Ovary (tissue), 3 donors: ENCODE results near the gene OR2S2.

ENCODE experiments used
- EP300 ChIP-seq: sonication (generic); formaldehyde crosslinking; IDR thresholded peaks from one replicate; pipeline ENCODE4 v1.6.1; 2017; ENCODE audit warnings: antibody characterized with exemption
- POLR2A ChIP-seq: fragments of 450-650 bp; IDR thresholded peaks from one replicate; pipeline ENCODE4 v1.6.1; 2017; ENCODE audit warnings: antibody characterized with exemption, mild to moderate bottlenecking, moderate library complexity
- TF ChIP-seq, protein P1 (sequence below), 3 donors: fragments of 450-650 bp in 2 of 3; fragments of 200-600 bp in 1 of 3; IDR thresholded peaks; one replicate each; pipeline versions ENCODE4 v1.5.1 to v1.8.0; 2016 to 2022; ENCODE audit warnings: antibody characterized with exemption in 3 of 3, mild to moderate bottlenecking in 1 of 3
- donor health status: DM: no; HTN: no; CAD: no.

DNA sequence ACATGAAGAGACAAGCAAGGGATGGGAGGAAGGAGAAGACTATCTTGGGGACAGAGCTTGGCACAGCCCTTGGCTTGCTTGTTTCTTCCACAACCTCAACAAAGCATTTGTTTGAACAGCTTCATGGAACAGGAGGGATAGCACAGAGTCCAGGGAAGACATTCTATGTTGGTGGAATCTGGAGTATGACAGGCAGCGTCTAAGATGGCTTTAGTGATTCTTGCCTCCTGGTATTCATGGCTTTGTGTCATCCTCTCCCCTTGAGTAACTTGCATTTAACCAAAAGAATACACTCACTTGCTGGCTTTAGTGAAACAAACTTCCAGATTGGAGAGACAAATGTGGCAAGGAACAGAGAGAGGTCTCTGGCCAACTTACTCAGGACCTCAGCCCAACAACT, 47.9 kb upstream of the OR2S2 start:
- TF ChIP-seq, protein P1, sequence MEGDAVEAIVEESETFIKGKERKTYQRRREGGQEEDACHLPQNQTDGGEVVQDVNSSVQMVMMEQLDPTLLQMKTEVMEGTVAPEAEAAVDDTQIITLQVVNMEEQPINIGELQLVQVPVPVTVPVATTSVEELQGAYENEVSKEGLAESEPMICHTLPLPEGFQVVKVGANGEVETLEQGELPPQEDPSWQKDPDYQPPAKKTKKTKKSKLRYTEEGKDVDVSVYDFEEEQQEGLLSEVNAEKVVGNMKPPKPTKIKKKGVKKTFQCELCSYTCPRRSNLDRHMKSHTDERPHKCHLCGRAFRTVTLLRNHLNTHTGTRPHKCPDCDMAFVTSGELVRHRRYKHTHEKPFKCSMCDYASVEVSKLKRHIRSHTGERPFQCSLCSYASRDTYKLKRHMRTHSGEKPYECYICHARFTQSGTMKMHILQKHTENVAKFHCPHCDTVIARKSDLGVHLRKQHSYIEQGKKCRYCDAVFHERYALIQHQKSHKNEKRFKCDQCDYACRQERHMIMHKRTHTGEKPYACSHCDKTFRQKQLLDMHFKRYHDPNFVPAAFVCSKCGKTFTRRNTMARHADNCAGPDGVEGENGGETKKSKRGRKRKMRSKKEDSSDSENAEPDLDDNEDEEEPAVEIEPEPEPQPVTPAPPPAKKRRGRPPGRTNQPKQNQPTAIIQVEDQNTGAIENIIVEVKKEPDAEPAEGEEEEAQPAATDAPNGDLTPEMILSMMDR (IDR thresholded peaks at IDR 0.05): no peak
- no peak for TF ChIP-seq POLR2A
- TF ChIP-seq EP300: no peak
